HG03196 (cell line): ENCODE measurements around the gene PLCE1.

Source experiments
- ATAC-seq: cut with Tn5 transposase; IDR thresholded peaks from one replicate; pipeline ENCODE4 v1.9.1; 2021; ENCODE audit not compliant: unreplicated experiment

The PLCE1 gene

GRCh38 chr10:93993414-93993781 is 333 bp upstream of the PLCE1 start:
- no peak for ATAC-seq

GRCh38 chr10:93994438-93994801 is 689 bp downstream of the PLCE1 start:
- no peak for ATAC-seq

- ATAC-seq = no peak
Observed at GRCh38 chr10:93995182-93995581, 1.5 kb downstream of the PLCE1 start.

- no peak for ATAC-seq
Observed at GRCh38 chr10:93995598-93996271, 2.0 kb downstream of the PLCE1 start.

GRCh38 chr10:93996551-93996950 is 2.8 kb downstream of the PLCE1 start:
- no peak for ATAC-seq

- no peak for ATAC-seq
Observed at GRCh38 chr10:93997546-93997945, 3.8 kb downstream of the PLCE1 start.

GRCh38 chr10:93999401-93999851 is 5.7 kb downstream of the PLCE1 start:
- no peak for ATAC-seq

- no peak for ATAC-seq
Observed at GRCh38 chr10:94000638-94001415, 7.1 kb downstream of the PLCE1 start.

GRCh38 chr10:94001416-94001810 is 7.7 kb downstream of the PLCE1 start:
- no peak for ATAC-seq

- no peak for ATAC-seq
Observed at GRCh38 chr10:94002156-94002555, 8.4 kb downstream of the PLCE1 start.

- no peak for ATAC-seq
Observed at GRCh38 chr10:94003488-94003887, 9.8 kb downstream of the PLCE1 start.

GRCh38 chr10:94005050-94005449 is 11.3 kb downstream of the PLCE1 start:
- ATAC-seq = no peak

- no peak for ATAC-seq
Observed at GRCh38 chr10:94006591-94007550, 13.1 kb downstream of the PLCE1 start.

GRCh38 chr10:94008526-94008925 is 14.8 kb downstream of the PLCE1 start:
- no peak for ATAC-seq

- no peak for ATAC-seq
Observed at GRCh38 chr10:94010116-94010515, 16.4 kb downstream of the PLCE1 start.

GRCh38 chr10:94010886-94011285 is 17.2 kb downstream of the PLCE1 start:
- no peak for ATAC-seq

GRCh38 chr10:94011296-94011695 is 17.6 kb downstream of the PLCE1 start:
- ATAC-seq = no peak

GRCh38 chr10:94012834-94013233 is 19.1 kb downstream of the PLCE1 start:
- ATAC-seq = no peak

GRCh38 chr10:94013331-94013760 is 19.6 kb downstream of the PLCE1 start:
- no peak for ATAC-seq

GRCh38 chr10:94014304-94014703 is 20.6 kb downstream of the PLCE1 start:
- ATAC-seq = no peak
